Stomach smooth muscle (tissue), 2 donors: ENCODE measurements around the gene LMF1.

ENCODE experiments used
- H3K27ac ChIP-seq: one replicate; pipeline ENCODE4 v1.7.0; 2013; ENCODE audit warnings: mild to moderate bottlenecking, low read length, inconsistent platforms
- H3K27me3 ChIP-seq, 2 donors: one replicate each; pipeline ENCODE4 v1.7.0; 2013; ENCODE audit warnings: low read length in 2 of 2; ENCODE audit not compliant: insufficient read depth in 2 of 2, control insufficient read depth in 1 of 2
- H3K36me3 ChIP-seq, 2 donors: one replicate each; pipeline ENCODE4 v1.7.0; 2013; ENCODE audit warnings: low read length in 2 of 2; ENCODE audit not compliant: control insufficient read depth in 2 of 2, insufficient read depth in 2 of 2
- H3K4me1 ChIP-seq: one replicate; pipeline ENCODE4 v1.7.0; 2013; ENCODE audit warnings: low read length; ENCODE audit not compliant: control insufficient read depth, insufficient read depth
- H3K4me3 ChIP-seq, 2 donors: one replicate each; pipeline ENCODE4 v1.7.0; 2013; ENCODE audit warnings: low read length in 2 of 2
- H3K9ac ChIP-seq, 2 donors: one replicate each; pipeline ENCODE4 v1.7.0; 2013; ENCODE audit warnings: low read length in 2 of 2, mild to moderate bottlenecking in 1 of 2
- H3K9me3 ChIP-seq, 2 donors: one replicate each; pipeline ENCODE4 v1.7.0; 2013; ENCODE audit warnings: low read length in 2 of 2; ENCODE audit not compliant: control insufficient read depth in 2 of 2
- donor health status: healthy.
- donor health status: Pancreatic carcinoma.

The LMF1 gene

DNA sequence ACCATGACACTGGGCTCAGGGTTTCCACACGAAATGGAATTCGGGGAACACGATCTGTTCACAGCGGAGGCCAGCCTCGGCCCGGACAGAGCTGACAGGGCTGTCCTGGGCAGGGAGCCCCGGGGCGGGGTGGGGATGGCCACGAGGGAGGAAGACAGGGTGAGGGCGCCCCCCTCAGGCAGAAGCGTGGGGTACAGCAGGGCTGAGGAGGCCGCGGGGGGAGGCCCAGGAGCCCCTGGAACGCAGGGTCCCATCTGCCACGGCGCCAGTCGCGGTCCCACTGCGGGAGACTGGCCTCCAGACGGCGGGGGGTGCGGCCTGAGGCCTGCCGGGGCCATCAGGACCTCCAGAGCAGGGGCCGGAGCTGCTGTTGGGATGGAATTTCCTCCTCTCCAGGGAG is 75.9 kb downstream of the LMF1 start:
- Histone ChIP-seq H3K9ac (no peak overlapping the region), H3K27ac (no peak overlapping the region), H3K9me3 (no peaks in the 10 kb centered on the region)

DNA sequence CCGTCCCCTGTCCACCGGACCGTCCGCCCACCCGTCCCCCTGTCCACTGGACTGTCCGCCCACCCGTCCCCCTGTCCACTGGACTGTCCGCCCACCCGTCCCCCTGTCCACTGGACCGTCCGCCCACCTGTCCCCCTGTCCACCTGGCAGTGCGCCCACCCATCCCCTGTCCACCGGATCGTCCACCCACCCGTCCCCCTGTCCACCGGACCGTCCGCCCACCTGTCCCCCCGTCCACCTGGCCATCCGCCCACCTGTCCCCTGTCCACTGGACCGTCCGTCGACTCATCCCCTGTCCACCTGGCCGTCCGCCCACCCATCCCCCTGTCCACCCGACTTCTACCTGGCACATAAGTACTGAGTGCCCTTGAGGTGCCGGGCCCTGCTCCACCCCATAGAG is 76.6 kb downstream of the LMF1 start:
- no peak overlapping the region for H3K27ac ChIP-seq
- H3K9me3 ChIP-seq = no peaks in the 10 kb centered on the region
- no peak overlapping the region for H3K4me3 ChIP-seq
- H3K36me3 ChIP-seq = peaks cover 6 to 8% of the 10 kb centered on the region in 2 donors
- no peaks in the 10 kb centered on the region for H3K27me3 ChIP-seq
- no peaks in the 10 kb centered on the region for H3K4me1 ChIP-seq
- no peak overlapping the region for H3K9ac ChIP-seq

More for the DNA sequence above, 75.9 kb downstream of the LMF1 start:
- H3K36me3 ChIP-seq = peaks cover 8% of the 10 kb centered on the region in 2 donors
- H3K27me3 ChIP-seq = no peaks in the 10 kb centered on the region
- no peak overlapping the region for H3K4me3 ChIP-seq
- H3K4me1 ChIP-seq = no peaks in the 10 kb centered on the region

DNA sequence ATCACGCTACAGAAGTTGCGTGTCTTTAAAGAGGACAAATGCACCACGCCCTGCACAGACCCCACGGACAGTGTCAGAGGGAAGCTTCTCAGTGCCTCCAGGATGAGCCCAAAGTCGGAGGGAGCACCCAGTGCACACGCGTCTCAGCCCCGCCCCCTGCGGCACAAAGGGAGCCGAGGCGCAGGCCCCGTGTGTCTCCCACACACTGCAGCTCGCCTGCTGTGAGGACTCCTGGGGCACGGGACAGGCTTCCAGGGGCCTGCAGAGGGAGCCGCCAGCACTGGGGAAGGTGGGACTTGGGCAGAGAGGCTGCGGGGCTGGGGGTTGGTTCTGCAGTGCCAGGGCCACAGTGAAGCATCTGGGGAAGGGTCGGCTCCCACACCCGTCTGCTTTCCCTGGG is 77.4 kb downstream of the LMF1 start:
- Histone ChIP-seq H3K36me3 (peaks cover 8% of the 10 kb centered on the region in 2 donors), H3K27ac (no peak overlapping the region), H3K4me3 (no peak overlapping the region), H3K9ac (no peak overlapping the region), H3K4me1 (no peaks in the 10 kb centered on the region), H3K9me3 (no peaks in the 10 kb centered on the region), H3K27me3 (no peaks in the 10 kb centered on the region)

DNA sequence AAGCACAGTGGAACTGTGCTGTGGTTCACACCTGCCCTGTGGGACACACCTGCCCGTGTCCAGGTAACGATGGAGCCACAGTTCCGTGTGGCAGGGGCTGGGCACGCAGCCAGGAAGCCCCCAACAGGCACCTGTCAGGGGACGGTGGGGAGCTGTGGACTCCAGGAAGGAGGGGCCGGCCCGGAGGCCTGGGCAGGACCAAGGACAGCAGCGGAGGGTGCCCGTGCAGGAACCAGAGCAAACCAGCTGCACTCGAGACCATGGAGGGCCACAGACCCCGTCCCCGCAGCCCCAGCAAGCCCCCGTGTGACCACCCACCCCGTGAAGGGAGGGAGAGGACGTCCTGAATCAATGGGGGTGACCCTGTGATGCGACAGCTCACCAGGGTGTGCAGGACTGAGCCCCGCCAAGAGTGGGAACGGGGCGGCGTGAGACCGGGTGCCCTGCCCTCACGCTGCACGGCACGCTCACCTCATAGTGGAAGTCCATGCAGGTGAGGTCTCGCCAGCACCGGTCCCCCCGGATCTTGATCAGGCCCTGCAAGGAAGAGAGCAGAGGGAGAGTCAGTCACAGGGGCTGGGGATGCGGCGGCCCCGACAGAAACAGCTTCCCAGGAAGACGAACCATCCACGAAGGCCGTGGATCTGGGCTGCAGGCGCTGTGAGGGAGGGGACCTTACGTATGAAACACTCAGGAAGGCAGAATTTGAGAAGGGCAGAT is 78.1 kb downstream of the LMF1 start:
- Histone ChIP-seq H3K9me3 (no peaks in the 10 kb centered on the region), H3K4me3 (no peak overlapping the region), H3K36me3 (peaks cover 8% of the 10 kb centered on the region in 2 donors), H3K9ac (no peak overlapping the region), H3K4me1 (no peaks in the 10 kb centered on the region), H3K27ac (no peak overlapping the region), H3K27me3 (no peaks in the 10 kb centered on the region)

DNA sequence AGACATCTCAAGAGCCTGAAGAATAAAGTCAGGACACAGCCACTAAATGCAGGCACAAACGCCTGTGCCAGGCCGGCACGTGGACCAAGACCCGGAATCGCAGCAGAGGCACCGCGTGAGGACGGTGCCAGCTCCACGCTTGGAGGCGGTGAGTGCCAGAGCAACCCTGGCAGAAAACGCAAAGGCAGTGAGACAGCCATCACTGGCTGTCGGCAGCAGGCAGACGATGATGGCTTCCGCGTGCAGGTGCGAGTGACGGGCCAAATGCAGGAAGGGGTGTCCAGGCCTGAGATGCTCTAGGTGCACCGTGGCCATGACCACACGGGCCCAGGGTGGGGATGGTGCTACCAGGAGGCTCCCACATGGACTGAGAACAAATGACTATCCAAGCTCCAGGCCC is 78.8 kb downstream of the LMF1 start:
- Histone ChIP-seq H3K36me3 (peaks cover 8% of the 10 kb centered on the region in 2 donors), H3K4me3 (no peak overlapping the region), H3K9ac (no peak overlapping the region), H3K9me3 (no peaks in the 10 kb centered on the region), H3K4me1 (peaks cover 2% of the 10 kb centered on the region), H3K27ac (no peak overlapping the region), H3K27me3 (no peaks in the 10 kb centered on the region)

DNA sequence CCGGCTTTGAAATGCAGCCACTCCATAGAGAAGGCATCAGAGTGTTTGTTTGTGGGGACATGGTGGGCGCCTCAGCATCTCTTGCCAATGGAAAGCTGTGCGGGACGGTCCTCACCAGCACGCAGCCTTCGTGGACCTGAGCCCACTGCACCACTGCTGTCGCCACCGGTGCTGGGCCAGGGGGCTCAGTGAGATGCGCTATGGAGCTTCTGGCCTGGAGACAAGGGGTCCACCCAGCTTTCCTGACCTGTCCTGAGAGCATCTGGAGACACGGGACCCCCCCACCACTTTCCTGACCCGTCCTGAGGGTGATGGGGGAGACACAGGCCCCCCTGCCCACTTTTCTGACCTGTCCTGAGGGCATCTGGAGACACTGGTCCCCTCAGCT is 79.4 kb downstream of the LMF1 start:
- Histone ChIP-seq H3K36me3 (peaks cover 8% of the 10 kb centered on the region in 2 donors), H3K4me3 (no peak overlapping the region)

DNA sequence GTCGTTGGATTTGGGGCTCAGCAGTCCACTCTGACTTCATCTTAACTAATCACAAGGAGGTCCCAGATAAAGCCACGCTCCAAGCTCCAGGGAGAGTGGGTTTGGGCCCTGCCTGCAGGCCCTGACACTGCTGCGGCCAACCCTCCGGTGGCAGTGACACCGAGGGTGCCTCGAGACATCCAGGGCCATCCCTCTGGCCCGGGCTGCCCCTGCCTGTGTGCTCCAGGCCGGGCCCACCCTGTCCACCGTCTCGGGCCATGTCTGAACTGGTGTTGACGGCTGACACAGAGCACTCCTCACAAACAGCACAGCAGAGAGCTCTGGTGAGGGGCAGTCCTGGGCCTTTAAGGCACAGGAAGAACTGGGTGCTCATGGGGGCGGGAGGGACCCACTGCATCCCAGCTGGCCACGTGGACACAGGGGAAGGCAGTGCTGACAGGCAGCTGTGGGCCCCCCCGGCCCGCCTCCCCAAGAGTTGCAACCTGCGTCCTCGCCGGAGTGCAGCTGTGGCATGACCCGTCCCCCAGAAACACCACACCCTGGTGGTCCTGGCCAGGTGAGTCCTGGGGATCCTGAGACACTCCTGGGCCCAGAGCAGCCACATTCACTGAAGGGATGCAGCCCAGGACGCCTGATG is 80.0 kb downstream of the LMF1 start:
- peaks cover 8% of the 10 kb centered on the region in 2 donors for H3K36me3 ChIP-seq
- H3K27me3 ChIP-seq = no peaks in the 10 kb centered on the region
- H3K4me1 ChIP-seq = peaks cover 3% of the 10 kb centered on the region
- H3K27ac ChIP-seq = no peak overlapping the region
- no peak overlapping the region for H3K4me3 ChIP-seq
- H3K9me3 ChIP-seq = no peaks in the 10 kb centered on the region
- no peak overlapping the region for H3K9ac ChIP-seq

More for the DNA sequence above, 79.4 kb downstream of the LMF1 start:
- H3K9ac ChIP-seq = no peak overlapping the region
- no peaks in the 10 kb centered on the region for H3K9me3 ChIP-seq
- H3K27me3 ChIP-seq = no peaks in the 10 kb centered on the region
- no peak overlapping the region for H3K27ac ChIP-seq
- peaks cover 3% of the 10 kb centered on the region for H3K4me1 ChIP-seq

DNA sequence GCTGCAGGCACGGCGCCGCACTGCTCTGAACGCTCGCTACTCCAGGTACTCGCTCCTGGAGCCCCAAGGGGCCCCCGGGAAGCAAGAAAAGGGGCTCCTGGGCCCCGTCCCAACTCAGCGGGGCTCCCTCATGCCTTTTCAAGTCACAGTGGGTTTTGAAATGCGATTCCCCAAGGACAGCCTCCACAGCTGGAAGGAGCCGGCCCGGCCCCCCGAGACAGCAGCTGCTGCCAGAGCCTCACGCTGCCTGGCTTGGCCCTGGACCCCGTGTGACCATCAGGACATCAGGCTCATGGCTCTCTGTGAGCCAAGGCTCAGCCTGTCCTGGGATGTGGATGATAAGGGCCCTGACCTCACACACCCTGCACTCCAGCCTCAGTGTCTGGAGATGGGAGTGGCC is 80.6 kb downstream of the LMF1 start:
- Histone ChIP-seq H3K9ac (no peak overlapping the region), H3K9me3 (peaks cover 0 to 4% of the 10 kb centered on the region in 2 donors), H3K27ac (no peak overlapping the region), H3K4me1 (peaks cover 3% of the 10 kb centered on the region), H3K4me3 (no peak overlapping the region), H3K36me3 (peaks cover 8 to 11% of the 10 kb centered on the region in 2 donors), H3K27me3 (no peaks in the 10 kb centered on the region)

DNA sequence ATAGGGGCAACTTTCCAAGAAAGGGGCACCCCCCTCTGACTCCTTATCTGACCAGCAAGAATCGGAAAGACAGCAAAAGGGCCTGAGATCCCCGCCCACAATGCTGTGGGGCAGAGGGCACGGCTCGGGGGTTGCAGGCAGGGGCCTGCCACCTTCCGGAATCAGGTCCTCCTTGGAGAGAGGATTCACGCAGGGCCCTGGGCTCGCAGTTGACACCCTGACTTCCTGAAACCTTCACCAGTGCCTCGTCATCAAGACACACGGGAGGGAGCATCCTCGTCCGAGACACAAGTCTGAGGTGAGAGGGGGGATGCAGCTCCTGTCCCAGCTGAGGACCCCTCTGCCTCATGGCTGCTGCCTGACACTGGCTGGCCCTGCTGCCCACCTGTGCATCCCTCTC is 81.2 kb downstream of the LMF1 start:
- Histone ChIP-seq H3K27me3 (no peaks in the 10 kb centered on the region), H3K9me3 (peaks cover 4 to 7% of the 10 kb centered on the region in 2 donors), H3K36me3 (peaks cover 14 to 15% of the 10 kb centered on the region in 2 donors), H3K27ac (no peak overlapping the region), H3K4me3 (no peak overlapping the region), H3K9ac (no peak overlapping the region), H3K4me1 (peaks cover 3% of the 10 kb centered on the region)

DNA sequence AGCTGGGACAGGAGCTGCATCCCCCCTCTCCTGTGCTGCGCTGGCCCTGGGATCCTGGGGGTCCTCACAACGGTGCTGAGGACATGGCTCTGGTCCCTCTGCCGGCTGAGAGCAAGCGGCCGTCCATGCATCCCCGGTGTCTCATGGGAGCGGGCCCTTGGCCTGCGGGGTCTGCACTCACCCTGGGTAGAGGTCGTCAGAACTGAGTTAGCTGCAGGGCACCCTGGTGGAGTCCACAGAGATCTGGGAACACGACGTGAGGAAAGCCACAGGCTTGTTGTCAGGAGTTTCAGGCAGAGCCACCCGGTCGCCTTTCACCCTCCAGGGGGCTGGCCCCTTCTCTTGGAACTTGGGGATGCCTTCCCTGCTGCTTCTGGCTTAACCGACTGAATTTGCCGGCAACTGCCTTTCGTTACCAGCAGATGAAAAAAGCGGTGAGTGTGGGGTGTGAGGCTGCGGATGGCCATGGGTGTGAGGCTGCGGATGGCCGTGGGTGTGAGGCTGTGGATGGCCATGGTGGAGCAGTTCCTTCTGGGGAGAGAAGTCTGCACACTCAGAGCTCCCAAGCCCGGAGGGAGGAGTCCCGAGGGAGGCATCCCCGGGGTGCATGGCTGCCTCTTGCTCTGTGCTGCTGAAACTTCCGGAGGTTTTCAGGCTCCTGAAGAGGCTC is 81.7 kb downstream of the LMF1 start:
- no peak overlapping the region for H3K9ac ChIP-seq
- H3K9me3 ChIP-seq = peaks cover 9 to 13% of the 10 kb centered on the region in 2 donors
- peaks cover 3% of the 10 kb centered on the region for H3K4me1 ChIP-seq
- no peak overlapping the region for H3K4me3 ChIP-seq
- no peak overlapping the region for H3K27ac ChIP-seq
- peaks cover 16 to 19% of the 10 kb centered on the region in 2 donors for H3K36me3 ChIP-seq
- no peaks in the 10 kb centered on the region for H3K27me3 ChIP-seq
